Adrenal gland (tissue), 12 donors: Measurements from ENCODE around the gene CEP112. TPM values are rescaled to one million over a fixed set of nuclear protein-coding genes. Genes with fewer than 3 reads are reported as not detected.

ENCODE experiments used
- DNase-seq, 7 donors: peaks; one replicate each; pipeline ENCODE4 v3.0.0-alpha.2; 2019 to 2020
- H3K27ac ChIP-seq, 5 donors: fragments of 200-600 bp; sonication (generic) in 4 of 5; 1 replicate in 3 of 5; 2 replicates in 2 of 5; pipeline versions ENCODE4 v1.5.1 to v1.8.0; 2016 to 2020; ENCODE audit warnings: mild to moderate bottlenecking in 1 of 5
- H3K27me3 ChIP-seq: fragments of 200-600 bp; 2 replicates; pipeline ENCODE4 v1.8.0; 2021
- H3K36me3 ChIP-seq, 2 donors: fragments of 200-600 bp; replicated peaks in 1 of 2; 1 replicate in 1 of 2; 2 replicates in 1 of 2; pipeline versions ENCODE4 v1.5.1 to v1.8.0; 2018 to 2022
- H3K4me1 ChIP-seq, 2 donors: fragments of 200-600 bp; replicated peaks in 1 of 2; 1 replicate in 1 of 2; 2 replicates in 1 of 2; pipeline versions ENCODE4 v1.5.1 to v1.8.0; 2018 to 2021
- H3K4me3 ChIP-seq, 4 donors: fragments of 200-600 bp; sonication (generic) in 3 of 4; one replicate each; pipeline ENCODE4 v1.5.1; 2016 to 2018
- H3K9me3 ChIP-seq, 3 donors: fragments of 200-600 bp; sonication (generic) in 1 of 3; replicated peaks in 1 of 3; 1 replicate in 2 of 3; 2 replicates in 1 of 3; pipeline versions ENCODE4 v1.5.1 to v1.8.0; 2016 to 2021
- CTCF ChIP-seq, 6 experiments: fragments of 450-650 bp in 4 of 6; fragments of 200-600 bp in 2 of 6; sonication (generic) in 1 of 6; IDR thresholded peaks; 1 replicate in 5 of 6; 2 replicates in 1 of 6; pipeline versions ENCODE4 v1.5.1 to v1.8.0; 2016 to 2021; ENCODE audit warnings: antibody characterized with exemption in 6 of 6, mild to moderate bottlenecking in 2 of 6, moderate library complexity in 1 of 6
- POLR2A ChIP-seq, 2 donors: fragments of 450-650 bp; IDR thresholded peaks; one replicate each; pipeline ENCODE4 v1.6.1; 2017; ENCODE audit warnings: antibody characterized with exemption in 2 of 2, mild to moderate bottlenecking in 2 of 2, moderate library complexity in 1 of 2
- WGBS, 4 donors: extraction: QIAGEN DNeasy Blood & Tissue Kit in 2 of 4; methylation state at CpG; one replicate each; pipeline versions ENCODE4 v1.1.5 to v1.1.7; 2013 to 2017; 5-methylcytosine and 5-hydroxymethylcytosine counted together
- intact Hi-C, 2 donors: fragments of 100-400 bp; cut with DNase I; formaldehyde crosslinking; loops; one replicate each; pipeline versions ENCODE4 v1.14.1 to v1.15.0; 2022 to 2023
- polyA plus RNA-seq, 3 donors: library from polyadenylated mRNA; stranded (reverse); fragments of 200-250 nt in 2 of 3; fragments of 350-450 nt in 1 of 3; fragmentation: Illumina TruSeq in 1 of 3; extraction: RNeasy Lipid Tissue Mini Kit (QIAGEN cat#74804) in 1 of 3; gene quantifications; one replicate each; pipeline ENCODE4 v1.2.3, GENCODE V29; 2013 to 2014
- total RNA-seq, 9 donors: library from RNA; depleted of rRNA in 4 of 9; stranded (reverse); fragments of >200 nt in 4 of 9; fragments of 120-200 nt in 1 of 9; fragmentation: NEBNext Ultra II Directional in 1 of 9; extraction: Animal tissue kit (Norgen Biotek cat#: 25700) in 1 of 9; gene quantifications; one replicate each; pipeline versions ENCODE4 v1.1.0 to v1.2.4, GENCODE V29; 2013 to 2023
- donor health status: healthy with polysubstance abuse.
- donor health status: Bipolar disorder and iron deficiency.
- donor health status: DM: yes; HTN: yes; CAD: no.
- donor health status: DM: no; HTN: no; CAD: no.
- donor health status: DM: no; HTN: no; CAD: no.
- donor health status: DM: yes; HTN: yes; CAD: no.

The CEP112 gene
- total and polyA plus RNA-seq, 12 donors, result 4.2 to 24.1 (median 9.6) TPM

GRCh38 chr17:65586899-65587298, 605.0 kb downstream of the CEP112 start:
- Histone ChIP-seq H3K27ac (no peak overlapping the region), H3K4me1 (peaks cover 20 to 21% of the 10 kb centered on the region in 2 donors), H3K4me3 (no peak overlapping the region), H3K27me3 (no peaks in the 10 kb centered on the region), H3K9me3 (no peaks in the 10 kb centered on the region), H3K36me3 (no peaks in the 10 kb centered on the region)
- TF ChIP-seq POLR2A (IDR thresholded peaks at IDR 0.05) (no peak), CTCF (IDR thresholded peaks at IDR 0.05) (no peak)
- no peak for DNase-seq
- 80 to 87% (median 83%) methylated on average over 9 of the region's 9 CpGs for WGBS, 4 donors
- intact Hi-C loops, result no loop called here

Other genes starting within 250 kb of the CEP112 start
- 1 to 10 TPM in 2 of 9 donors, under 1 TPM in 1, not detected in 6; 0.11 to 1.7 (median 1.5) TPM for gene APOH, start 37.3 kb upstream of the CEP112 start, total RNA-seq
- 1 to 10 TPM in 1 of 3 donors, under 1 TPM in 1, not detected in 1; 0.32 to 1.6 TPM for gene APOH, start 37.3 kb upstream of the CEP112 start, polyA plus RNA-seq
- gene PRKCA, start 110.5 kb upstream of the CEP112 start, total RNA-seq, result 100 to 1,000 TPM in 3 of 9 donors, 10 to 100 TPM in 6; 48.1 to 202 (median 85.5) TPM
- 10 to 100 TPM; 15.1 to 46.4 (median 19.6) TPM for gene PRKCA, start 110.5 kb upstream of the CEP112 start, polyA plus RNA-seq